ENCODE results near the gene SEC22C.

The SEC22C gene

GRCh38 chr3:42498034-42498433 is 83.7 kb downstream of the SEC22C start:
- no peak for DNase-seq (ENCODE audit: low read depth)
